Trophoblast cell (in vitro differentiated cells and primary cell): ENCODE results near the gene GKAP1.
"Not testable (repeated sequence)": the region's sequence is repeated elsewhere in the genome, so short reads cannot be mapped to it uniquely, and the experiment has no call there.

ENCODE experiments used
- DNase-seq, 2 donors: peaks; one replicate each; pipeline ENCODE4 v3.0.0-alpha.2; 2016
- H2AFZ ChIP-seq: 2 replicates; pipeline ENCODE4 v1.6.1; 2013; ENCODE audit warnings: low read length, moderate library complexity, mild to moderate bottlenecking; ENCODE audit not compliant: insufficient read depth, poor library complexity
- H2AK5ac ChIP-seq: 2 replicates; pipeline ENCODE4 v1.6.1; 2013; ENCODE audit warnings: mild to moderate bottlenecking, low read length
- H2BK120ac ChIP-seq: 2 replicates; pipeline ENCODE4 v1.6.1; 2013; ENCODE audit warnings: low read length, mild to moderate bottlenecking, moderate library complexity; ENCODE audit not compliant: insufficient read depth, poor library complexity
- H2BK12ac ChIP-seq: 2 replicates; pipeline ENCODE4 v1.6.1; 2013; ENCODE audit warnings: mild to moderate bottlenecking, low read length, moderate library complexity
- H2BK5ac ChIP-seq: 2 replicates; pipeline ENCODE4 v1.6.1; 2013; ENCODE audit warnings: low read length, low read depth, moderate library complexity, mild to moderate bottlenecking; ENCODE audit not compliant: poor library complexity
- H3K14ac ChIP-seq: 2 replicates; pipeline ENCODE4 v1.6.1; 2013; ENCODE audit warnings: mild to moderate bottlenecking, low read length
- H3K18ac ChIP-seq: 2 replicates; pipeline ENCODE4 v1.6.1; 2013; ENCODE audit warnings: mild to moderate bottlenecking, low read length
- H3K23ac ChIP-seq: 2 replicates; pipeline ENCODE4 v1.6.1; 2013; ENCODE audit warnings: low read length
- H3K27ac ChIP-seq: 2 replicates; pipeline ENCODE4 v1.5.1; 2013; ENCODE audit warnings: low read depth, mild to moderate bottlenecking, inconsistent platforms, low read length, moderate library complexity
- H3K27me3 ChIP-seq: 2 replicates; pipeline ENCODE4 v1.6.1; 2013; ENCODE audit warnings: inconsistent platforms, mild to moderate bottlenecking, low read length, moderate library complexity; ENCODE audit not compliant: insufficient read depth
- H3K36me3 ChIP-seq, 2 experiments: 1 replicate in 1 of 2; 2 replicates in 1 of 2; pipeline ENCODE4 v1.6.1; 2013; ENCODE audit warnings: low read length in 2 of 2, mild to moderate bottlenecking in 2 of 2, moderate library complexity in 1 of 2; ENCODE audit not compliant: insufficient read depth in 2 of 2, control insufficient read depth in 1 of 2
- H3K4ac ChIP-seq: 2 replicates; pipeline ENCODE4 v1.6.1; 2013; ENCODE audit warnings: low read depth, mild to moderate bottlenecking, low read length, moderate library complexity
- H3K4me1 ChIP-seq, 2 experiments: 1 replicate in 1 of 2; 2 replicates in 1 of 2; pipeline ENCODE4 v1.6.1; 2013; ENCODE audit warnings: low read length in 2 of 2, mild to moderate bottlenecking in 2 of 2, moderate library complexity in 1 of 2; ENCODE audit not compliant: insufficient read depth in 2 of 2, control insufficient read depth in 1 of 2
- H3K4me2 ChIP-seq: 2 replicates; pipeline ENCODE4 v1.6.1; 2013; ENCODE audit warnings: inconsistent platforms, mild to moderate bottlenecking, low read length, moderate library complexity
- H3K4me3 ChIP-seq: 2 replicates; pipeline ENCODE4 v1.5.1; 2013; ENCODE audit warnings: mild to moderate bottlenecking, low read depth, low read length, inconsistent platforms
- H3K79me1 ChIP-seq: one replicate; pipeline ENCODE4 v1.6.1; 2013; ENCODE audit warnings: low read length
- H3K79me2 ChIP-seq: 2 replicates; pipeline ENCODE4 v1.6.1; 2013; ENCODE audit warnings: low read length, mild to moderate bottlenecking; ENCODE audit not compliant: control insufficient read depth, insufficient read depth, poor library complexity
- H3K9ac ChIP-seq: 2 replicates; pipeline ENCODE4 v1.6.1; 2013; ENCODE audit warnings: mild to moderate bottlenecking, low read length
- H3K9me3 ChIP-seq: 2 replicates; pipeline ENCODE4 v1.6.1; 2013; ENCODE audit warnings: low read depth, mild to moderate bottlenecking, control low read depth, inconsistent platforms, low read length; ENCODE audit not compliant: insufficient read depth
- H4K12ac ChIP-seq: 2 replicates; pipeline ENCODE4 v1.6.1; 2013; ENCODE audit warnings: low read depth, mild to moderate bottlenecking, low read length, moderate library complexity
- H4K8ac ChIP-seq: 2 replicates; pipeline ENCODE4 v1.6.1; 2013; ENCODE audit warnings: low read depth, mild to moderate bottlenecking, low read length, moderate library complexity
- H4K91ac ChIP-seq: one replicate; pipeline ENCODE4 v1.6.1; 2013; ENCODE audit warnings: low read depth, mild to moderate bottlenecking, low read length, moderate library complexity
- WGBS: extraction: QIAGEN DNeasy Blood & Tissue Kit; methylation state at CpG from one replicate; pipeline ENCODE4 v1.1.7; 2013; ENCODE audit warnings: missing lambda C conversion rate; ENCODE audit not compliant: insufficient read length, insufficient coverage; ENCODE audit errors: extremely low coverage; 5-methylcytosine and 5-hydroxymethylcytosine counted together

Gene GKAP1

GRCh38 chr9:83804454-83804853 is 13.1 kb downstream of the GKAP1 start:
- H2BK120ac ChIP-seq, H4K91ac ChIP-seq, H2BK12ac ChIP-seq, H3K79me2 ChIP-seq, H4K12ac ChIP-seq, H3K4me3 ChIP-seq, H2AK5ac ChIP-seq, DNase-seq, H3K36me3 ChIP-seq, H3K27me3 ChIP-seq, H3K79me1 ChIP-seq, H4K8ac ChIP-seq, H2BK5ac ChIP-seq, H3K23ac ChIP-seq, H3K9me3 ChIP-seq, H3K27ac ChIP-seq, H3K9ac ChIP-seq, H2AFZ ChIP-seq, H3K14ac ChIP-seq, H3K4me1 ChIP-seq, H3K18ac ChIP-seq, H3K4ac ChIP-seq, H3K4me2 ChIP-seq: not testable (repeated sequence)
- no CpG with 5 or more reads among the region's 31 CpGs for WGBS

GRCh38 chr9:83803941-83804340 is 13.6 kb downstream of the GKAP1 start:
- H3K27ac ChIP-seq, H3K14ac ChIP-seq, H4K12ac ChIP-seq, H2BK5ac ChIP-seq, H3K23ac ChIP-seq, H3K27me3 ChIP-seq, H2AFZ ChIP-seq, H3K4me3 ChIP-seq, H3K9me3 ChIP-seq, H4K8ac ChIP-seq, H3K9ac ChIP-seq, H2BK12ac ChIP-seq, H3K79me2 ChIP-seq, H3K4me1 ChIP-seq, H2BK120ac ChIP-seq, H3K4ac ChIP-seq, H3K18ac ChIP-seq, H2AK5ac ChIP-seq, H3K36me3 ChIP-seq, H3K4me2 ChIP-seq, H4K91ac ChIP-seq, DNase-seq, H3K79me1 ChIP-seq: not testable (repeated sequence)
- no CpG with 5 or more reads among the region's 33 CpGs for WGBS

DNA sequence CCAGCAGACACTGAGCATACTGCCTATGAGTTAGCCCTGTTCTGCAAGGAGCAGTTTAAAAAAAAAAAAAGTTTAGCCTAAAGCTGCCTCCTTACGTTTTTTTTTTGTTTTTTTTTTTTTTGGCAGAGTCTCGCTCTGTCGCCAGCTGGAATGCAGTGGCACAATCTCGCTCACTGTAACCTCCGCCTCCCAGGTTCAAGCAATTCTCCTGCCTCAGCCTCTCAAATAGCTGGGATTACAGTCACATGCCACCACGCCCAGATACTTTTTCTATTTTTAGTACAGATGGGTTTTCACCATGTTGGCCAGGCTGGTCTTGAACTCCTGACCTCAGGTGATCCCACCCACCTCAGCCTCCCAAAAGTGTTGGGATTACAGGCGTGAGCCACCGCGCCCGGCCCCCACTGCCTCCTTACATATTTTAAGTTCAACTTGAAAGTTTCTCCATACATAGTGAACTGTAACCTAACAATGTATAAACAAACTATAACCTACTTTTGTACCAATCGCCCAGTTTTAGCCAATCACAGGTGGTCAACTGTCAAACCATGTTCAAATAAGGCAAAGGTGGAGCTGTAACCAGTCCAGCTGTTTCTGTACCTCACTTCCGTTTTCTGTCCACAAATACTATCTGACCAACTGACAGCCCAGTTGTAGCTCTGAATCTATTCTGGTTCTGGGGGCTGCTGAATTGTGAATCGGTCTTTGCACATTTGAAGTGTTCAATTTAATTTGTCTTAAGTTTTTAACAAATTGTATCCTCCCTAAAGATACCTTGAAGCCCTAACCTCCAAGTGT is 17.1 kb downstream of the GKAP1 start:
- Histone ChIP-seq H3K23ac (no peak overlapping the region), H3K79me1 (no peaks in the 10 kb centered on the region), H2BK5ac (no peak overlapping the region), H2AFZ (no peak overlapping the region), H3K4ac (no peak overlapping the region), H3K27ac (no peak overlapping the region), H3K36me3 (no peaks in the 10 kb centered on the region), H3K79me2 (no peaks in the 10 kb centered on the region), H3K4me3 (no peak overlapping the region), H3K18ac (no peak overlapping the region), H3K9me3 (no peaks in the 10 kb centered on the region), H3K27me3 (no peaks in the 10 kb centered on the region), H4K8ac (no peak overlapping the region), H2BK120ac (no peak overlapping the region), H3K9ac (no peak overlapping the region), H4K91ac (no peak overlapping the region), H3K4me2 (no peak overlapping the region), H3K14ac (no peak overlapping the region), H2BK12ac (no peak overlapping the region), H4K12ac (no peak overlapping the region), H3K4me1 (no peaks in the 10 kb centered on the region), H2AK5ac (no peak overlapping the region)
- peak; percentile 62 to 82 for DNase-seq
- no CpG with 5 or more reads among the region's 13 CpGs for WGBS

- no peak overlapping the region for H3K4ac ChIP-seq
- no CpG with 5 or more reads among the region's 2 CpGs for WGBS
- no peak overlapping the region for H4K12ac ChIP-seq
- no peak overlapping the region for H3K4me3 ChIP-seq
- H2BK12ac ChIP-seq = no peak overlapping the region
- H3K79me2 ChIP-seq = no peaks in the 10 kb centered on the region
- H3K23ac ChIP-seq = no peak overlapping the region
- DNase-seq = no peak
- H3K9ac ChIP-seq = no peak overlapping the region
- no peak overlapping the region for H2BK120ac ChIP-seq
- no peaks in the 10 kb centered on the region for H3K36me3 ChIP-seq
- no peak overlapping the region for H2AFZ ChIP-seq
- H3K18ac ChIP-seq = no peak overlapping the region
- H3K4me2 ChIP-seq = no peak overlapping the region
- no peak overlapping the region for H2AK5ac ChIP-seq
- no peak overlapping the region for H3K14ac ChIP-seq
- H4K8ac ChIP-seq = no peak overlapping the region
- H3K27me3 ChIP-seq = no peaks in the 10 kb centered on the region
- no peak overlapping the region for H4K91ac ChIP-seq
- H3K79me1 ChIP-seq = no peaks in the 10 kb centered on the region
- no peaks in the 10 kb centered on the region for H3K9me3 ChIP-seq
- H2BK5ac ChIP-seq = no peak overlapping the region
- no peaks in the 10 kb centered on the region for H3K4me1 ChIP-seq
- no peak overlapping the region for H3K27ac ChIP-seq
Observed at GRCh38 chr9:83794051-83794450, 23.5 kb downstream of the GKAP1 start.
